HepG2 (cell line): Measurements from ENCODE around the gene XCR1. TPM values are rescaled to one million over a fixed set of nuclear protein-coding genes. Genes with fewer than 3 reads are reported as not detected.

Source experiments
- ATAC-seq: fragments of 200-7000 bp; cut with Tn5 transposase; 3 replicates; pipeline ENCODE4 v1.9.1; 2020; ENCODE audit warnings: mild to moderate bottlenecking, moderate library complexity
- BruUV-seq: library from RNA; stranded (reverse); fragments of 400-500 nt; replicated peaks from 2 replicates; lab custom pipeline; 2021; lab: Mats Ljungman, UMichigan
- CTCF ChIA-PET: fragments of 300-600 bp; formaldehyde crosslinking; extraction: SDS; loops from one replicate; lab custom pipeline; 2021; ENCODE audit warnings: low total read pairs, inconsistent platforms, low intra/inter-chr PET ratio; lab: Yijun Ruan, JAX
- POLR2A ChIA-PET: fragments of 350-600 bp; sonication (Branson Sonifier 250); formaldehyde crosslinking; loops from one replicate; lab custom pipeline; 2020; ENCODE audit warnings: antibody characterized with exemption, inconsistent platforms; lab: Yijun Ruan, JAX
- DNase-seq: peaks from one replicate; pipeline ENCODE4 v3.0.0-alpha.2; 2015; ENCODE audit warnings: low spot score
- FAIRE-seq: peaks from 3 replicates; lab custom pipeline; 2011; peaks lifted over from hg19 to GRCh38; lab: Jason Lieb, UNC
- H2AFZ ChIP-seq: one replicate; pipeline ENCODE4 v1.6.1; 2011; ENCODE audit warnings: low read length, inconsistent platforms
- H3K27ac ChIP-seq: fragments of 300-600 bp; 3 replicates; pipeline ENCODE4 v1.8.0; 2011; ENCODE audit warnings: mixed run types, mild to moderate bottlenecking, mixed read lengths, low read length, inconsistent platforms; ENCODE audit not compliant: insufficient read depth; ENCODE audit errors: extremely low read length
- H3K27me3 ChIP-seq, 2 experiments: fragments of 200-600 bp in 1 of 2; 2 replicates in 1 of 2; 3 replicates in 1 of 2; pipeline versions ENCODE4 v1.6.0 to v1.8.0; 2011; ENCODE audit warnings: low read length in 2 of 2, mild to moderate bottlenecking in 2 of 2, moderate library complexity in 2 of 2, inconsistent platforms in 1 of 2; ENCODE audit not compliant: insufficient read depth in 2 of 2, control insufficient read depth in 1 of 2
- H3K36me3 ChIP-seq, 2 experiments: fragments of 200-600 bp in 1 of 2; replicated peaks in 1 of 2; 2 replicates in 1 of 2; 3 replicates in 1 of 2; pipeline versions ENCODE4 v1.5.1 to v1.8.0; 2011; ENCODE audit warnings: low read length in 2 of 2, inconsistent platforms in 1 of 2; ENCODE audit not compliant: insufficient read depth in 2 of 2, control insufficient read depth in 1 of 2
- H3K4me1 ChIP-seq: 2 replicates; pipeline ENCODE4 v1.5.1; 2012; ENCODE audit warnings: low read length, inconsistent platforms; ENCODE audit not compliant: insufficient read depth
- H3K4me2 ChIP-seq: 2 replicates; pipeline ENCODE4 v1.6.0; 2011; ENCODE audit warnings: low read depth, low read length, inconsistent platforms
- H3K4me3 ChIP-seq, 3 experiments: fragments of 200-600 bp in 1 of 3; sonication (generic), shearing (Covaris generic) in 1 of 3; replicated peaks in 1 of 3; 2 replicates each; pipeline ENCODE4 v1.5.1; 2011 to 2016; ENCODE audit warnings: low read length in 3 of 3, inconsistent platforms in 2 of 3, low read depth in 2 of 3, mild to moderate bottlenecking in 2 of 3, control low read depth in 1 of 3, mixed read lengths in 1 of 3; ENCODE audit not compliant: insufficient read depth in 1 of 3
- H3K79me2 ChIP-seq: one replicate; pipeline ENCODE4 v1.6.1; 2011; ENCODE audit warnings: low read length, inconsistent platforms; ENCODE audit not compliant: insufficient read depth
- H3K9ac ChIP-seq: 2 replicates; pipeline ENCODE4 v1.6.0; 2011; ENCODE audit warnings: mild to moderate bottlenecking, low read depth, low read length, inconsistent platforms; ENCODE audit not compliant: insufficient read depth
- H3K9me3 ChIP-seq: 2 replicates; pipeline ENCODE4 v1.5.1; 2012; ENCODE audit warnings: mild to moderate bottlenecking, low read length
- H4K20me1 ChIP-seq: 2 replicates; pipeline ENCODE4 v1.6.0; 2011; ENCODE audit warnings: inconsistent platforms, mild to moderate bottlenecking, low read length, moderate library complexity; ENCODE audit not compliant: insufficient read depth
- GTF3A ChIP-seq: sonication (generic); formaldehyde crosslinking; conservative IDR thresholded peaks from 2 replicates; pipeline ENCODE4 v1.4.0; 2020; ENCODE audit warnings: mild to moderate bottlenecking, missing genetic modification reagents
- HDAC6 ChIP-seq: fragments of 200-600 bp; sonication (generic); IDR thresholded peaks from 2 replicates; pipeline ENCODE4 v1.7.0; 2017; ENCODE audit warnings: mild to moderate bottlenecking, antibody characterized with exemption, low read length, low read depth
- PLRG1 ChIP-seq: fragments of 450-650 bp; conservative IDR thresholded peaks from 2 replicates; pipeline ENCODE4 v1.6.1; 2016
- RAD21 ChIP-seq: fragments of 450-650 bp; formaldehyde crosslinking; IDR thresholded peaks from 2 replicates; pipeline ENCODE4 v1.5.0; 2020; ENCODE audit warnings: mild to moderate bottlenecking
- RARG ChIP-seq: sonication (generic); formaldehyde crosslinking; IDR thresholded peaks from 2 replicates; pipeline ENCODE4 v1.4.0; 2020; ENCODE audit warnings: low read depth, mild to moderate bottlenecking, missing genetic modification reagents
- RXRA ChIP-seq: sonication (generic); formaldehyde crosslinking; IDR thresholded peaks from 2 replicates; pipeline ENCODE4 v1.5.1; 2020; ENCODE audit warnings: missing genetic modification reagents
- XRCC5 ChIP-seq: fragments of 200-400 bp; formaldehyde crosslinking; optimal IDR thresholded peaks from 2 replicates; pipeline ENCODE3; 2017; ENCODE audit warnings: mild to moderate bottlenecking, low read length
- ZBTB8A ChIP-seq: sonication (generic); formaldehyde crosslinking; IDR thresholded peaks from 2 replicates; pipeline ENCODE4 v1.4.0; 2020; ENCODE audit warnings: mild to moderate bottlenecking, low read depth, missing genetic modification reagents, borderline replicate concordance
- ZNF160 ChIP-seq: sonication (generic); formaldehyde crosslinking; IDR thresholded peaks from 2 replicates; pipeline ENCODE4 v1.8.0; 2022; ENCODE audit warnings: mild to moderate bottlenecking, inconsistent platforms, missing genetic modification reagents
- ZNF713 ChIP-seq: sonication (generic); formaldehyde crosslinking; IDR thresholded peaks from 2 replicates; pipeline ENCODE4 v1.4.0; 2020; ENCODE audit warnings: mild to moderate bottlenecking, missing genetic modification reagents
- WGBS: methylation state at CpG from one replicate; pipeline ENCODE4 v1.1.6; 2017; ENCODE audit warnings: low lambda C conversion rate; 5-methylcytosine and 5-hydroxymethylcytosine counted together
- in situ Hi-C: cut with HindIII; loops from 2 replicates; pipeline ENCODE4 v1.10.0; 2017; ENCODE audit warnings: low pct_unique_long_range_greater_than_20kb; ENCODE audit not compliant: extremely low pct_ligation_motif_present
- intact Hi-C: fragments of 100-400 bp; cut with micrococcal nuclease; formaldehyde crosslinking; loops from one replicate; pipeline ENCODE4 v1.10.0; 2022; ENCODE audit not compliant: unreplicated experiment
- polyA plus RNA-seq, 8 experiments: library from polyadenylated mRNA; depleted of rRNA in 3 of 8; stranded (reverse) in 7 of 8; unstranded in 1 of 8; fragments of >200 nt; fragmentation: Illumina TruSeq in 4 of 8; extraction: Trizol in 4 of 8; gene quantifications; 2 replicates each; pipeline versions ENCODE4 v1.2.1 to v1.2.3, GENCODE V29; 2011 to 2016; ENCODE audit warnings: low read depth in 4 of 8, missing spikeins in 1 of 8, mixed read lengths in 1 of 8; ENCODE audit not compliant: insufficient read depth in 1 of 8
- total RNA-seq, 5 experiments: library from RNA; depleted of rRNA; stranded (reverse); fragments of >200 nt; fragmentation: Illumina TruSeq; extraction: Trizol; gene quantifications; 2 replicates each; pipeline ENCODE4 v1.2.3, GENCODE V29; 2016; ENCODE audit warnings: low read depth in 1 of 5
- TF ChIP-seq, protein P1 (sequence below): IDR thresholded peaks from 2 replicates; pipeline ENCODE4 v1.6.1; 2016; ENCODE audit warnings: missing genetic modification reagents, missing compliant biosample characterization
- TF ChIP-seq, protein P2 (sequence below): sonication (generic); formaldehyde crosslinking; IDR thresholded peaks from 2 replicates; pipeline ENCODE4 v1.9.0; 2021; ENCODE audit warnings: missing genetic modification reagents, borderline replicate concordance
- TF ChIP-seq, protein P3 (sequence below): sonication (generic); formaldehyde crosslinking; IDR thresholded peaks from 2 replicates; pipeline ENCODE4 v1.5.1; 2020; ENCODE audit warnings: mild to moderate bottlenecking, missing genetic modification reagents

Gene XCR1
- total and polyA plus RNA-seq, 2 of the 13 experiments (the other 11 are each of a cell fraction or from before 2014, with no cell fraction given): not detected

- FAIRE-seq: no peak
- in situ Hi-C loops (loop anchor here (10.0 kb wide), 1 partner anchor 306 kb away; no protein-coding TSS in a partner anchor), intact Hi-C loops (no loop called here)
- Histone ChIP-seq H3K4me2 (no peak overlapping the region), H3K4me1 (no peaks in the 10 kb centered on the region), H2AFZ (no peak overlapping the region), H3K79me2 (no peaks in the 10 kb centered on the region), H3K4me3 (no peak overlapping the region), H3K9me3 (no peaks in the 10 kb centered on the region), H3K27ac (no peak overlapping the region), H3K27me3 (peaks cover 0 to 3% of the 10 kb centered on the region in 2 experiments; a peak in 1 of 5 replicates), H4K20me1 (no peaks in the 10 kb centered on the region), H3K9ac (no peak overlapping the region), H3K36me3 (no peaks in the 10 kb centered on the region)
- ChIA-PET CTCF (no interaction called here), POLR2A (no interaction called here)
- TF ChIP-seq, protein P1, sequence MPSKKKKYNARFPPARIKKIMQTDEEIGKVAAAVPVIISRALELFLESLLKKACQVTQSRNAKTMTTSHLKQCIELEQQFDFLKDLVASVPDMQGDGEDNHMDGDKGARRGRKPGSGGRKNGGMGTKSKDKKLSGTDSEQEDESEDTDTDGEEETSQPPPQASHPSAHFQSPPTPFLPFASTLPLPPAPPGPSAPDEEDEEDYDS: no peak
- no peak for TF ChIP-seq ZNF713 (CRISPR knock-in tag)
- TF ChIP-seq RAD21 (CRISPR knock-in tag): no peak
- TF ChIP-seq HDAC6: no peak
- no peak for TF ChIP-seq RXRA (CRISPR knock-in tag)
- ATAC-seq: no peak
- BruUV-seq: no TSS peak
- DNase-seq: no peak
- WGBS: 34% methylated on average over 1 of the region's 1 CpG
Observed at GRCh38 chr3:46070595-46071093, 43.4 kb upstream of the XCR1 start.

DNA sequence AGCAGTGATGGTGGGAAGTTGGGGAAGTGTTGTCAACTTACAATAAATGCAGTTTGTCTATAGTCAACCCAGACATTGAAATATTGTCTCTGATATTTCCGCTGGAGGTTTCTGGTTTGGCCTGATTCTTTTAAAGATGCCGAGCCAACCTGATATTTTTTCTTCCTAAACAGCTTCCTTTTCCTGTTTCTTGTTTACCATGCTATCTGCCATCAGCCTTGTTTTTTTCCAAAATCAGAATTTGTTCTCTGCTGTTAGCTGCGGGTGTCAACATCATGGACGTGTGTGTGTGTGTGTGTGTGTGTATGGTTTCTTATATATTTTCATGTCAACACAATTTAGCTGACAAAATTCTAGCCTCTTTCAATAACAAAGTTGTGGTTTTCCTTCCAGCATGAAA lies 41.2 kb upstream of the XCR1 start:
- Histone ChIP-seq H3K4me2 (no peak overlapping the region), H3K4me1 (no peaks in the 10 kb centered on the region), H3K27me3 (peaks cover 0 to 9% of the 10 kb centered on the region in 2 experiments; a peak in 1 of 5 replicates), H2AFZ (no peak overlapping the region), H4K20me1 (no peaks in the 10 kb centered on the region), H3K79me2 (no peaks in the 10 kb centered on the region), H3K9ac (no peak overlapping the region), H3K27ac (no peak overlapping the region), H3K9me3 (no peaks in the 10 kb centered on the region), H3K36me3 (no peaks in the 10 kb centered on the region), H3K4me3 (no peak overlapping the region)
- 17% methylated on average over 4 of the region's 4 CpGs for WGBS
- ChIA-PET POLR2A (no interaction called here), CTCF (no interaction called here)
- ATAC-seq (no peak), DNase-seq (no peak), FAIRE-seq (no peak)
- in situ Hi-C loops: no loop called here
- BruUV-seq: no TSS peak
- intact Hi-C loops: no loop called here
- no peak for TF ChIP-seq ZNF160 (CRISPR knock-in tag)
- no peak for TF ChIP-seq XRCC5
- TF ChIP-seq, protein P2, sequence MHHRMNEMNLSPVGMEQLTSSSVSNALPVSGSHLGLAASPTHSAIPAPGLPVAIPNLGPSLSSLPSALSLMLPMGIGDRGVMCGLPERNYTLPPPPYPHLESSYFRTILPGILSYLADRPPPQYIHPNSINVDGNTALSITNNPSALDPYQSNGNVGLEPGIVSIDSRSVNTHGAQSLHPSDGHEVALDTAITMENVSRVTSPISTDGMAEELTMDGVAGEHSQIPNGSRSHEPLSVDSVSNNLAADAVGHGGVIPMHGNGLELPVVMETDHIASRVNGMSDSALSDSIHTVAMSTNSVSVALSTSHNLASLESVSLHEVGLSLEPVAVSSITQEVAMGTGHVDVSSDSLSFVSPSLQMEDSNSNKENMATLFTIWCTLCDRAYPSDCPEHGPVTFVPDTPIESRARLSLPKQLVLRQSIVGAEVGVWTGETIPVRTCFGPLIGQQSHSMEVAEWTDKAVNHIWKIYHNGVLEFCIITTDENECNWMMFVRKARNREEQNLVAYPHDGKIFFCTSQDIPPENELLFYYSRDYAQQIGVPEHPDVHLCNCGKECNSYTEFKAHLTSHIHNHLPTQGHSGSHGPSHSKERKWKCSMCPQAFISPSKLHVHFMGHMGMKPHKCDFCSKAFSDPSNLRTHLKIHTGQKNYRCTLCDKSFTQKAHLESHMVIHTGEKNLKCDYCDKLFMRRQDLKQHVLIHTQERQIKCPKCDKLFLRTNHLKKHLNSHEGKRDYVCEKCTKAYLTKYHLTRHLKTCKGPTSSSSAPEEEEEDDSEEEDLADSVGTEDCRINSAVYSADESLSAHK (CRISPR knock-in tag): no peak
- no peak for TF ChIP-seq PLRG1
- TF ChIP-seq GTF3A (CRISPR knock-in tag): no peak
- no peak for TF ChIP-seq RARG (CRISPR knock-in tag)
- TF ChIP-seq, protein P3, sequence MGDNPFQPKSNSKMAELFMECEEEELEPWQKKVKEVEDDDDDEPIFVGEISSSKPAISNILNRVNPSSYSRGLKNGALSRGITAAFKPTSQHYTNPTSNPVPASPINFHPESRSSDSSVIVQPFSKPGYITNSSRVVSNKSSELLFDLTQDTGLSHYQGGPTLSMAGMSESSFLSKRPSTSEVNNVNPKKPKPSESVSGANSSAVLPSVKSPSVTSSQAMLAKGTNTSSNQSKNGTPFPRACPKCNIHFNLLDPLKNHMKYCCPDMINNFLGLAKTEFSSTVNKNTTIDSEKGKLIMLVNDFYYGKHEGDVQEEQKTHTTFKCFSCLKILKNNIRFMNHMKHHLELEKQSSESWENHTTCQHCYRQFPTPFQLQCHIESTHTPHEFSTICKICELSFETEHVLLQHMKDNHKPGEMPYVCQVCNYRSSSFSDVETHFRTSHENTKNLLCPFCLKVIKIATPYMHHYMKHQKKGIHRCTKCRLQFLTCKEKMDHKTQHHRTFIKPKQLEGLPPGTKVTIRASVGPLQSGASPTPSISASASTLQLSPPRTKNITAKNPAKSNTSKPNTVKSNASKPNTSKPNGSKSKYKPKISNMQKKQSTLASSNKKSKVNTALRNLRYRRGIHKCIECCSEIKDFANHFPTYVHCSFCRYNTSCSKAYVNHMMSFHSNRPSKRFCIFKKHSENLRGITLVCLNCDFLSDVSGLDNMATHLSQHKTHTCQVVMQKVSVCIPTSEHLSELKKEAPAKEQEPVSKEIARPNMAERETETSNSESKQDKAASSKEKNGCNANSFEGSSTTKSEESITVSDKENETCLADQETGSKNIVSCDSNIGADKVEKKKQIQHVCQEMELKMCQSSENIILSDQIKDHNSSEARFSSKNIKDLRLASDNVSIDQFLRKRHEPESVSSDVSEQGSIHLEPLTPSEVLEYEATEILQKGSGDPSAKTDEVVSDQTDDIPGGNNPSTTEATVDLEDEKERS (CRISPR knock-in tag): no peak
- no peak for TF ChIP-seq RXRA (CRISPR knock-in tag)
- no peak for TF ChIP-seq ZBTB8A
